SKM-1 (cell line): ENCODE measurements around the gene FBXO39.
"Not testable (repeated sequence)": the region's sequence is repeated elsewhere in the genome, so short reads cannot be mapped to it uniquely, and the experiment has no call there.

ENCODE experiments used
- DNase-seq: peaks from one replicate; lab custom pipeline; 2025; ENCODE audit not compliant: unreplicated experiment; lab: John Stamatoyannopoulos, UW

FBXO39 gene

DNA sequence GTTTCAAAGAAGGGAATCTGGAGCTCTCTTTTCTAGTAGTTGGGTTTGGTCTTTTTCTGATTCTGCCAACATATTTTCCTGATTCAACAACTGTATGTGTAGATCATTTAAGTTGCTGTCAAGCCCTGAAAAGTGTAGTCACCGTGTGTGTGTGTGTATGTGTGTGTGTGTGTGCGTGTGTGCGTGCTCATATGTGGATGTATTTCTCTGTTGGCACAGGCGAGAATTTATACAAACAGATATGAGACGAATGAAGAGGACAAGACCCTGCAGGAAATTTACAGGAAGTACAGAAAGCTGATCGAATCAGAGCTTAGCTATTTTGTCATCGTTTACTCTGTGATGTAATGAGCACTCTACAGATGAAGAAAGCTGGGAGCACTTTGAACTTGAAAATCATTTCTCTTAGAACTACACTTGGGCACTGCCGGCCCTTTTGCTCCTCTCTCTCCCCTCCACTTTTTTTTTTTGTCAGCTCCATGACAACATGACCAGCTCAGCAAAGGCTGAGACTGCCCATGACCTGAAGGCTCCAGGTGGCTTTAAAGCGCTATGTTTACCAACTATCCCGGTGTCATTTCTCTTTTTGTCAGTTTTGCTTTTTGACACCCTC lies 11.2 kb downstream of the FBXO39 start:
- DNase-seq: no peak

GRCh38 chr17:6789146-6789545 lies 13.1 kb downstream of the FBXO39 start:
- DNase-seq: no peak

- no peak for DNase-seq
Observed at GRCh38 chr17:6793748-6794493, 17.9 kb downstream of the FBXO39 start.

- no peak for DNase-seq
Observed at GRCh38 chr17:6796017-6796886, 20.2 kb downstream of the FBXO39 start.

DNA sequence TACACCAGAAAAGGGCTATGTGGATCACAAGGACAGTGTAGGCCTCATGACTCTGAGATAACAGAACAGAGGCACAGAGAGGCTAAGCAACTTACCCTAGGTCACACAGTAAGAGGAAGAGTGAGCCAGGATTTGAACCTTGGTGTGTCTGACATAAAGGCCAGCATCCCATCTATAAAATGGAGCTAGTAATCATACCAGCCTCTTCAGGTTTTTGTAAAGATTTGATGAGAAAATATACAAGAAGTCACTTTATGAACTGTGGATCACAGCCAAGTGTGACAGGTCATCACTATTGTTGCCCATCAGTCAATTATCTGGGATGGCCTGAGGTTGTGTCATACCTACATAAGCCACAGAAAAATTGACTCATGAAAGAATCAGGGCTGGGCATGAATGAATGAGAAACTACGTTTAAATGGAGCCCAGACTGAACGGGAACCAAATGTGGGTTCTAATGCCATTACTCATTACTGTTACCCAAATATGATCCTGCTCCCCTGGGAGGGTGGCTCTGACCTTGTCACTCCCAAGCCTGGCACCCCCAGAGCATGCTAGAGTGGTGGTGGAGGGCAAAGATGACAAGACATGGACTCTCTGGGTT lies 21.0 kb downstream of the FBXO39 start:
- no peak for DNase-seq

GRCh38 chr17:6797718-6798351 lies 21.8 kb downstream of the FBXO39 start:
- DNase-seq: no peak

- DNase-seq: no peak
Observed at GRCh38 chr17:6799738-6800137, 23.7 kb downstream of the FBXO39 start.

DNA sequence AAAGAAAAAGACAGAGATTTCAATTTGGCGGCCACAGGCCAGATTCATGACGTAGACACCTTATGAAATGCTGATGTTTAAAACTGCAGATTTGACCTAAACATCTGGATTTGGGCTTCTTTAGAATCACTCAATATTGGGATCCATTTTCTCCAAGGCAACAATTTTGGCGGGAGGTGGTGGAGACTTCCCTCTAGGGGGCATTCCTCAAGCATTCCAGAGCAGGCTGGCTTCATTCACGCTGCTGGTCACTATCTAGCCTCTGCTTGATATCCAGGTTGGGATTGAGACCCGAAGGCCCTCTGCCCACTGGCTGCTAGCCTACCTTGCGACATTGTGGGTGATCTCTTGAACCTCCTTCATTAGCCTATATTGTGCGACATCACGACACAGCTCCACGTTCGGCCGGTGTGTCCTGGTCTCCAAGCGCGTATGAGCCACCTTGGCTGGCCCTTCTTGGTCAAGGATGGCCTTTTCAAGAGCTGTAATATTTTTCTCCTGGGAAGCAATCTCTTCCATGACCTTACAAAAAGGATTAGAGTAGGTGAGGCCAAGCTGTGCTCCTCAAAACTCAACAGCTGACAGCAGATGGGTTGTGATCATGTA lies 24.5 kb downstream of the FBXO39 start:
- DNase-seq: no peak

- no peak for DNase-seq
Observed at GRCh38 chr17:6811510-6811909, 35.5 kb downstream of the FBXO39 start.

GRCh38 chr17:6812295-6812694 lies 36.3 kb downstream of the FBXO39 start:
- DNase-seq: no peak

GRCh38 chr17:6815775-6816174 lies 39.8 kb downstream of the FBXO39 start:
- DNase-seq: no peak

DNA sequence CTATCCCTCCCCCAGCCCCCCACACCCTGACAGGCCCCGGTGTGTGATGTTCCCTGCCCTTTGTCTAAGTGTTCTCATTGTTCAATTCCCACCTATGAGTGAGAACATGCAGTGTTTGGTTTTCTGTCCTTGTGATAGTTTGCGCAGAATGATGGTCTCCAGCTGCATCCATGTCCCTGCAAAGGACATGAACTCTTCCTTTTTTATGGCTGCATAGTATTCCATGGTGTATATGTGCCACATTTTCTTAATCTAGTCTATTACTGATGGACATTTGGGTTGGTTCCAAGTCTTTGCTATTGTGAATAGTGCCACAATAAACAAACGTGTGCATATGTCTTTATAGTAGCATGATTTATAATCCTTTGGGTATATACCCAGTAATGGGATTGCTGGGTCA lies 40.4 kb downstream of the FBXO39 start:
- DNase-seq: not testable (repeated sequence)

GRCh38 chr17:6818938-6819337 lies 42.9 kb downstream of the FBXO39 start:
- DNase-seq: no peak

- DNase-seq: no peak
Observed at GRCh38 chr17:6823011-6823442, 47.0 kb downstream of the FBXO39 start.

- no peak for DNase-seq
Observed at GRCh38 chr17:6830383-6830986, 54.5 kb downstream of the FBXO39 start.

DNA sequence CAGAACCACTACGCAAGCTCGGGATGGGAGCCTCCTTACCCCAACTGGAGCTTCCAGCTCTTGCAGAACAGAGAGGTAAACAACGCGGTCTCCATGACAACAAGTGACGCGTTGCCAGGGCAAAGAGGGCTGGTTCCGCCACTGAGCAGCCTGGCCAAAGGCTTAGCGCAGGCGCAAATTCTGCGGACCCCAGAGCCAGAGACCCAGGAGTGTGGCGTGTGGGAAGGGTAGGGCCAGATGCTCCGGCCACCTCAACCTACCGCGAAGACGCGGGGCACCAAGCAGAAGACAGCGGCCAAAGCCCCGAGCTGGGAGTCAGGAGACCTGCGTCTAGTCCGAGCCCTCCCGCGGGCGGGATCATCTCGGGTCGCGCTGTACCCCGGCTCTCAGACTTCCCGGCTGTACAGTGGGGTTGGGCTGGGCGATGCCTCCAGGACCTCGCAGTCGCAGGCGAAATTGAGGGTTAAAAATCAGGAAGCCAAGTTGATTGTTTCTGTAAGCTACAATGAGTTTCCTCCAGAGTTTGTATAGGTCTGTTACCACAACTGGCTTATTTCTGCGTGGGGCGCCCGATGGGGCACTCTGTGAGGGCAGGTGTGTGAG lies 55.7 kb downstream of the FBXO39 start, which contains the start of gene TEKT1:
Gene TEKT1, minus strand, starts transcription at position 69 of the 603 bp plus-strand sequence. CDS start 1,353 bp downstream, outside the sequence.
- DNase-seq: peak; percentile 4
